HL-60/S4 treated with retinoic acid at 250 ng/mL for 4 days and 3 days (cell line): ENCODE measurements around the gene NETO2.
"Not testable (repeated sequence)": the region's sequence is repeated elsewhere in the genome, so short reads cannot be mapped to it uniquely, and the experiment has no call there.

Source experiments
- in situ Hi-C: fragments of 300-500 bp; cut with MboI; formaldehyde crosslinking; loops from 2 replicates; pipeline ENCODE4 v1.7.0; 2022; ENCODE audit warnings: low sequenced_read_pairs

NETO2 gene

DNA sequence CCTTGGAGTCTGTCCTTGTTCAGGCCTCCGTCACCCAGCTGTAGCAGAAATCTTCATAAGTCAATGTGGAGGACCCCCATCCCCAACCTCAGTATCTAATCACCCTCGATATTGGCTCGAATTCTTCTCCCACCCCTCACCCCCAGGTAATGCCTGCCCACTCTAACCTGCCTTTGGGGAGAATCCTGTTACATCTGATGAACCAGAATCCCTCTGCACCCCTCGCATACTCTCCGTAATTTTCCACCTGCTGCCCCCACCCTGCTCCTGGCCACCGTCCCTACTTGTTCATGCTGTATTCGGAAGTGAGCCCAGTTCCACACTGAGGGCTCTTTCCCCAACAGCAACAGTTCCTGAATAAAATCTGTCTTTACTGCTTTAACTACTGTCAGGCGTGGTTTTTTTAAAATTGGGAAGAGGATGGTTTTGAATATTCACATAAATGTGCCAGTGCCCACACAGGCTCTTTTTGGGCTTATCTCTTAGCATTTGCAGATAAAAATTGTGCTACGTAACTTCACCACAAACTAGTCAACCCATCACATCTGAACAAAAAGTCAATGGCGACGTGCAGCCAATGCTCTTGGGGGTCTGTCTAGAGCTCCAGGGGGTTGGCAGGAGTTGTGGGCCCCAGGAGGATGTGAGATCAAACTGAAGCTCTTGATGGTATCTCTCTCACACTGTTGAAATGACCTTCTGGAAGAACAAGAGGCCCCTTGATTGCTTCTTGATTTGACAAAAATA is 73.7 kb downstream of the NETO2 start:
- in situ Hi-C loops, result no loop called here

DNA sequence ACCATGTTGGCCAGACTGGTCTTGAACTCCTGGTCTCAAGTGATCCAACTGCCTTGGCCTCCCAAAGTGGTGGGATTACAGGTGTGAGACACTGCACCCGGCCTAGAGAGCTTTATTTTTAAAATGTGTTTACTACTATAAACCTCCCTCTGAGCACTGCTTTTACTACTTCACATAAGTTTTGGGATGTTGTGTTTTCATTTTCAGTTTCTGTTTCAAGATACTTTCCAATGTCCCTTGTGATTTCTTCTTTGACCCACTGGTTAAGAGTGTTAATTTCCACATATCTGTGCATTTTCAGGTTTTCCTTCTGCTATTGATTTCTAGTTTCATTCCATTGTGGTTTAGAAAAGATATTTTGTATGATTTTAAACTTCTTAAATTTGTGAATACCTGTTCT is 74.4 kb downstream of the NETO2 start:
- in situ Hi-C loops, result no loop called here

DNA sequence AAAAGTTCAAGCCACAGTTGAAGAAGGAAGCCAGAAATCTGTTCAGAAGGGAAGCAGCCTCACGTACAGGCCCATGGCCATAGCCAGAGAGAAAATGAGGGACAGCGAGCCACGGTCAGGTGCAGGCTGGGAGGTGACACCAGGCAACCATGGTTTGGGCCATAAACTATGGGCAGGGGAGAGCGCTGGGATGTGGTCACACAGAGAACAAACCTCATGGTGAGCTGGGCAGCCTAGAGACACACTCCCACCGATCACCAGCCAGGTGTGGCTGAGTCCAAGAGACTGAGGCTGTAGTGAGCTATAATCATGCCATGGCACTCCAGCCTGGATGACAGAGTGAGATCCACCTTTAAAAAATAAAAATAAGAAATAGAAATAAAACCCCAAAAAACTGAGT is 76.5 kb downstream of the NETO2 start:
- in situ Hi-C loops, result no loop called here

DNA sequence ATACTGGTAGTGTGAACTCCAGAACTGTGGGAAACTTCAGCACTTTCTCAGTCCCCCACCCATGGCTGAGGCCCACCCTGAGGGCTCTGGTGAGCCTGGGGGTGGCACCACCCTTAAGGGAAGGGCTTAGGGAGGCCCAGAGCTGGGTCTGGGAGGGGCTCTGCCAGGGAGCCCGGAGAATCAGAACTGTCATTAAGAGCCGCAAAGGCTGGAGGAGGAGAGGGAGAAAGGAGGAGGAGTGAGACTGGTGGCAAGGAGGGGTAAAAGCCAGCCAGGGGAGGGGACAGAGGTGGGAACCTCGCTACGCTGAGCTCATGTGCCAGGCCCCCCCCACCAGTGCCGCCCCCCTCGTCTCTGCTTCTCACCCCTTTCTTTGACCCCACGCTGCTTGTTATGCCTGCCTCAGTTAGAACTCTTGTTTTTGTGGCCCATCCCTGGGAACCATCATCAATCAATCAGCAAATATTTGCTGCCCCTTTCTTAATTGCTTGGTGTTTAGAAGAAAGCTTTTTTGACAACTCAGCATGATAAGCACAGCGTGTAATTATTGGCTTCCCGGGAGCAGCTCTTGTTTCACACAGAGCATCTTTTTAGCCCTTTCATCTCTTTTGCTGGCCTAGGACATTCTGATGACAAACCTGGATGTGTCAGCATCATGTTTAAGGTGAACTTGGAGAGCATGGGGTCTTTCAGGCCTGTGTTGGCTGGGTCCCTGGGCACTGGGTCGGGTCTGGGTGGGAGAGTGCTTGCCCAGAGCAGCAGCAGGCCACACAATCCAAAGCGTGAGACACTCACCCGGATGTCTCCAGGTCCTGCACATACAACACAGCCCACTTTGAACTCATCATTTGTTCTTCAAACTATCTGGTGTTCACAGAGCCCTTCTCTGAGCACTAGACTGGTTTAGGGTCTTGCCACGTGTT is 77.7 kb downstream of the NETO2 start:
- in situ Hi-C loops, result no loop called here

DNA sequence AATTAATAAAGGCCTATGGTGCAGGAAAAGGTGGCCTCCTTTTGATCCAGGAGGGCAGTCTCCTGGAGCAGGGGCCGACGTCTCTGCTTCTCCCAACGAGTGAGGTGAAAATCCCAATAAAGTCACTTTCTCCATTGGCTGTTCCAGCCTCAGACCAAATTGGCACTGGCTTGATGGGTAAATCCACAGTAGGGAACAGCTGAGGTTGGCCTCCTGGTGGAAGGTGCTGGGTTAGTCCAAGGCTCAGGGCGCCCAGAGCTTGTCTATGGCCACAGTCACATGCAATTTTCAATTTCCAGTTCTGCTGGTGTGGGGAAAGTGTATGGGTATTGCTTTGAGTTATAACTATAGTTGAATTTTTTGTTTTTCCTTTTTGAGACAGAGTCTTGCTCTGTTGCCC is 79.0 kb downstream of the NETO2 start:
- in situ Hi-C loops, result no loop called here

DNA sequence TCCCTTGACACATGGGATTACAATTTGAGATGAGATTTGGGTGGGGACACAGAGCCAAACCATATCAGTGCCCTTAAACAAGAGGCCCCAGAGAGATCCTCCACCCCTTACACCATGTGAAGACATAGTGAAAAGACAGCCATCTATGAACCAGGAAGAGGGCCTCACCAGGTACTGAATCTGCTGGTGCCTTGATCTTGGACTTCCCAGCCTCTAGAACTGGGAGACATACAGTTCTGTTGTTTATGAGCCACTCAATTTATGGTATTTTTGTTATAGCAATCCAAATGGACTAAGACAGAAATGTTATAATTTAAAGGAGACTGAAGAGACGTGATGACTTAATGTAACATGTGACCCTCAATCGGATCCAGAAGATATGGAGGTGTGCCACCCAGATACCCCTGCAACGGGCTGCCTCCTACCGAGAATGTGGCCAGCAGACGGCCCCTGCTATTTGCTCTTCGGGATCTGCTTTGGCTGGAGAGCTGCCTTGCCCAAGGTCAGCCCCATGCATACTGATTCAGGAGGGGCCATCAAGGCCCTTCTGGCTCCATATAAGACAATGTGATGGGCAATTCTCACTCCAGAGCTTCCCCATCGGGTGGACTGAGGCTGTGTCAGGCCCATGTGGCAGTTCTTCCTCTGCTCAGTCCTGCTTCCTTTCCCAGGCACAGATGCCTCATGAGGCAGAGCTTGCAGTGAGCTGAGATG is 80.6 kb downstream of the NETO2 start:
- in situ Hi-C loops, result no loop called here

DNA sequence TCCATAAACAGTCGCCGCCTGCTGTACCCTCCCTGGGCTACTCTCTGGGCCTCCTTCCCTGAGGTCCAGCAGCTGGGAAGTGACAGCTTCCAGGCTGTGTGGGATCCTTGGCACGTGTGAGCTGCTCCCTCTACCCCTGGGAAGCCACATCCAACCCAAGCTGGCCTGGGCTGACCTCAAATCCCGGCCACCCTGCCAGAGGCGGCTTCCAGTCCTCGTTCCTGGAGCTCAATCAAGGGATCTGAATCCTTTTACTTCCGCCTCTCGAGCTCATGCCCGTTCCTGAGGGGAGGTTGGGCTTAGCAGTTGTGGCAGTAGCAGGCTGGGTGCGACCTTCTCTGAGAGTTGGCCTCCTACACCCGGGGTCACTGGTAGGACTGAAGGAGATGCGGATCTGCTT is 82.5 kb downstream of the NETO2 start:
- in situ Hi-C loops, result no loop called here

DNA sequence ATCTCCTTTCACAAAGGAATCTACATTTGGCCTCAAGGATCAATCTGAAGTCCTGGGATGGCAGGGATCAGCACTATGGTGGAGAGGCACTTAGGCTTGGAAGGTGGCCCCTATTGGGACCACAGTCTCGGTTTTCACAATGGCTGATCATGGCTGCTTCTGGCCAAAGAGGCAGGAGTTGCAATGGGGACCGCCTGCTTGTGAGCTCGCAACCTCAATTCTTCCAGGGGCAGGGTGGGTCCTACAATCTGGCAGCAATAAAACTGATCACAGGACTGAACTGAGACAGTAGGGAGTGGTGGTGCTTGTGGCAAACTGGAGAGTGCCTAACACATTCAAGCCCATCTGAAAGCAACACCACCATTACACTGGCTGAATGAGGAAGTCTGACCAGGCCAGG is 83.1 kb downstream of the NETO2 start:
- in situ Hi-C loops, result no loop called here

DNA sequence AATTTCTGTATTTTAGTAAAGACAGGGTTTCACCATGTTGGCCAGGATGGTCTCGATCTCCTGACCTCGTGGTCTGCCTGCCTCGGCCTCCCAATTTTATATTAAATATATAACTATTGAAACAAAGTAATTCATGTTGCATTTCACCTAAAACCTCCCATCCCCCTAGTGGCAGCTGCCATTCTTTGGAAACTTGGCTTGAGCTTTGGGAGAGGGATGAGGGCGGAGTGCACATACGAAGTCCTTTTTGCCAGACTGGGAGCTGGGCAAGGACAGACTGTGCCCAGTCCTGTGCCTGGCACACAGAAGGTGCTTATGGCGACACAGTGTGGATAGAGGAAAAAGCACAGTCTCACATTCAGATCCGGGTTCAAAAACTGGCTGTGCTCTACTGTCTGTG is 83.8 kb downstream of the NETO2 start:
- in situ Hi-C loops, result no loop called here

DNA sequence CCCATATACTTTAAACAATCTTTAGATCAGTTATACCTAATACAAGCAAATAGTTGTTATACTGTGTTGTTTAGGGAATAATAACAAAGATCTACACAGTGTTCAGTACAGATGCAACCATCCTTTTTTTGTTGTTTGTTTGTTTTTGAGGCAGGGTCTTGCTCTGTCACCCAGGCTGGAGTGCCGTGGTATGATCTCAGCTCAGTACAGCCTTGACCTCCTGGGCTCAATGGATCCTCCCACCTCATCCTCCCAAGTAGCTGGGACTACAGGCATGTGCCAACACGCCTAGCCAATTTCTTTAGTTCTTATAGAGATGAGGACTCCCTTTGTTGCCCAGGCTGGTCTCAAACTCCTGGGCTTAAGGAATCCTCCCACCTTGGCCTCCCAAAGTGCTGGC is 84.6 kb downstream of the NETO2 start:
- in situ Hi-C loops, result not testable (repeated sequence)

DNA sequence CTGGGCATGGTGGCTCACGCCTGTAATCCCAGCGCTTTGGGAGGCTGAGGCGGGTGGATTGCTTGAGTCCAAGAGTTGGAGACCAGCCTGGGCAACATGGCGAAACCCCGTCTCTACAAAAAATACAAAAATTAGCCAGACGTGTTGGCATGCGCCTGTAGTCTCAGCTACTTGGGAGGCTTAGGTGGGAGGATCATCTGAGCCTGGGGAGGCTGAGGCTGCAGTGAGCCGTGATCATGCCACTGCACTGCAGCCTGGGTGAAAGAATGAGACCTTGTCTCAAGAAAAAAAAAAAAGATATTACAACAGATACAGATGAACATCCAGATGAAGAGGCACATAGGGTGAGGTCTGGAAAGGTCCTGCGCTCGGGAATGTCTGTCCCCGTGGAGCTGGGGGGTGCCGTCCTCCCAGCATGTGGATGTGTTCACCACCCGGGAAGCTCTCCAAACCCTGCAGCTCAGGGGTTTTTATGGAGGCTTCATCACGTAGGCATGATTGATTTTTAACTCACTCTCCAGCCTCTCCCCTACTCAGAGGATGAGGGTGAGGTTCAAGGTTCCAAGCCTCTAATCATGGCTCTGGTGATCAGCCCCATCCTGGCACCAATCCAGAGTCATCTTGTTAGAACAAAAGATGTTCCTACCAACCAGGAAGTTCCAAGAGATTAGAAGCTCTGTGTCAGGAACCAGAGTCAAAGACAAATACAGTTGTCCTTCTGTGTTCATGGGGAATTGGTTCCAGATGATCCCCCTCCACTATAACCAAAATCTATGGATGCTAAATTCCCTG is 85.3 kb downstream of the NETO2 start:
- in situ Hi-C loops, result no loop called here

DNA sequence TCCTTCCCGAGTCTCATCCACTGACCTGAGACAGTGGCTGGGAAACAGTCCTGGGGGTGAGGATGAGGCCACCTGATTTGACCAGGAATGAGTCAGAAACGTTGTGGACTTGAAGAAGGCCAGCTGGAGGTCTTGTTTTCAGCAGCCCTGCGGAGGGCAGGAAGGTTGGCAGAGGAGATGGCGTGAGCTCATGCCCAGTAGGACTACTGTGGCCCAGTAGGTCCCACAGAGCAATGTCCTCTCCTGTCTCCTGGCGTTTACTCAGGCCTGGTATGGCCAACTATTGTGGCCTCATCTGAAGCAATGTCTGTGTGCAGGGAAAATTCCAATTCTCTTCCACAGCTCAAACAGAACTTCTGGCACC is 86.1 kb downstream of the NETO2 start:
- in situ Hi-C loops, result no loop called here

DNA sequence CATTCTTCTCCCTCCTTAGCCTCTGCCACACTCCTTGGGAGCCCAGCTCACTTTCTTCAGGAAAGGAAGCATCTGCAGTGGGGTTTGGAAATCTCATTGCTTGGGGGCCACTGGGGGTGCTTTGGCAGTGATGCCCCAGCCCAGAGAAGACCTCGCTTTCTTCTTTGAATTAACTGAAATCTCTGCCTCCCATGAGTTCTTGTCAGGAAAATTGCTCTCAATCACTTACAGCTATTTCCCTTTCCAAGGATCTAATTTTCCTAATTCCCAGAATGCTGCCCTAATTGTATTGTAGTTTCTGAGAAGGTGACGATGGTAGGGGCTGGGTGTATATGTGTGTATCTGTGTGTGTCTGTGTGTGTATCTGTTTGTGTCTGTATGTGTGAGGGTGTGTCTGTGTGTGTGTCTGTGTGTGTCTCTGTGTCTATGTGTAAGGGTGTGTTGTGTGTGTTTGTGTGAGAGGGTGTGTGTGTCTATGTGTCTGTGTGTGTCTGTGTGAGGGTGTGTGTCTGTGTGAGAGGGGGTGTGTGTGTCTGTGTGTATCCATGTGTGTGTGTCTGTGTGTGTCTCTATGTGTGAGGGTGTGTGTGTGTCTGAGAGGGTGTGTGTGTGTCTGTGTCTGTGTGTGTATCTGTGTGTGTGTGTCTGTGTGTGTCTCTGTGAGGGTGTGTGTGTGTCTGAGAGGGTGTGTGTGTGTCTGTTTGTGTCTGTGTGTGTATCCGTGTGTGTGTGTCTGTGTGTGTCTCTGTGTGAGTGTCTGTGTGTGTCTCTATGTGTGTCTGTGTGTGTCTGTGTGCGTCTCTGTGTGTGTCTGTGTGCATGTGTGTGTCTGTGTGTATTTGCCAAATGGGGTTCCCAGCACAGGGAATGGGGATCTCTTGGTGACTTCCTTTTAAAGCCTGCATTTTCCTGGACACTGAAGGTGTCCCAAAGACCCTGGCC is 86.8 kb downstream of the NETO2 start:
- in situ Hi-C loops, result no loop called here

DNA sequence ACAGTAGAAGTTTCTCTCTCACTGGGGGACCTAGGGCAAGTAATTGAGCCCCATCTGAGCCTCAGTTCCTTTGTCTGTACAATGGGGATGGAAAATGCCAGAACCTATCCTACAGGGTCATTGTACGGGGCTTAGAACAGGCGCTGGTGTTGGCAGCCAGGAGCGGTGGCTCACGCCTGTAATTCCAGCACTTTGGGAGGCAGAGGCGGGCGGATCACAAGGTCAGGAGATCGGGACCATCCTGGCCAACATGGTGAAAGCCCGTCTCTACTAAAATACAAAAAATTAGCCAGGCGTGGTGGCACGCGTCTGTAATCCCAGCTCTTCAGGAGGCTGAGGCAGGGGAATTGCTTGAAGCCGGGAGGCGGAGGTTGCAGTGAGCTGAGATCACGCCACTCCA is 87.7 kb downstream of the NETO2 start:
- in situ Hi-C loops, result not testable (repeated sequence)

DNA sequence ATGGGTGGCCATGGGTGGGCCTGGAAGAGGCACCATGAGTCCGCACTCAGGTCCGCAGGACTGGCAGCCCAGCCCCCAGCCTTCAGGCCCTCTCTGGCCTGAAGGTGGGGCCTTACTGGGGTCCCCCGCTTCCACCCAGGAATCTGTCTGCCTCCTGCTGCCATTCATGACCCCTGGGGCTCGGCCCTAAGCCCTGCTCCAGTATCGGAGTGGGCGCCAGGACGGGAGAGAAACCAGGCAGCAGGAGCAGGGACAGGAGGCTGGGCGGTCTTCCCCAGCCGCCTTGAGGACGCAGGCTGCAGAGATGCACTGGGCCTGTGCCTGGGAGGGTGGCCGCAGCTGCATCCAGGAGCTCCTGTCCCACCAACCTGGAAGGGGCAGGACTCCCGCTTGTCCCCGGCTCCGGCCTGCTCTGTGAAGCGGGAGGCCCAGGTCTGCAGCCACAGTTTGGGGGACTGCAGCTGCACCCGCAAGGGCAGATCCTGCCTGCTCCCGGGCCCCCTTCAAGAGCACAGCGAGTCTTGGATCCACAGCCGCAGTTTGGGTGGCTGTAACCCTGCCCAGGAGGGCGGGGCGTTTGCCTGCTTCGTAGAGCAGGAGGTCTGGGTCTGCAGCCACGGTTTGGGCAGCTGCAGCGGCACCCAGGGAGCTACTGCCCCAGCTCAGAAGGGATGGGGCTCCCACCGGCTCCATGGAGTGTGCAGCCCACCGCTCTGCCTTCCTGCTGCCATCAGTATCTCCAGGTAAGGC is 88.4 kb downstream of the NETO2 start:
- in situ Hi-C loops, result no loop called here

DNA sequence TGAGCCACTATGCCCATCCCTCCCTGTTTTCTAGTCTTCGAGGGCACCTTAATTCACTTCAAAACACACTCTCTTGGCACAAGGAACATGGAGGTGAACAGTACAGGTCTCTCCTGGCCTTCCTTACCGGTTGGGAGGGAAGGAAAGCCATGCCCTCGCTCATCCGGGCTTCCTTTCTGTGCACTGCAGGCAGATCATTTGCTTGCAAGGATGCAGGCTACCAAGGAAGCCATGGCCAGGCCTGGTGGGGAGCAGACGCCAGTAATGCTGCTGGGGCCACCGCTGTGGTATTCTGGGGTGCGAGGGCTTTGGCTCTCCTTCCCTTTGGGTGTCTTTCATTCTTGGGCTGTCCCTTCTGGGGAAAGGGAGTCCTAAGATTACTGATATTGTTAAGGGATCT is 89.4 kb downstream of the NETO2 start:
- in situ Hi-C loops, result no loop called here

DNA sequence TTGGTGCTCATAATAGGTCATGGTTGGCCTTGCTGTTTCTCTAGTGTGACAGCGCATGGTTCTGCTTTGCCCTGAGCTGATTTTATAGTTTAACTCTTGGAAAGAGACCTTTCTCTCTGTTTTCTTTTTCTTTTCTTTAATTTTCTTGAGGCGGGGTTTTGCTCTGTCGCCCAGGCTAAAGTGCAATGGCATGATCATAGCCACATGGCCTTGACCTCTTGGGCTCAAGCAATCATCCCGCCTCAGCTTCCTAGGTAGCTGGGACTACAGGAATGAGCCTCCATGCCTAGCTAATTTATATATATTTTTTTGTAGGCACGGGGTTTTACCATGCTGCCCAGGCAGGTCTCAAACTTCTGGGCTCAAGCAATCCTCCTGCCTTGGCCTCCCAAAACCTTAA is 89.8 kb downstream of the NETO2 start:
- in situ Hi-C loops, result no loop called here

DNA sequence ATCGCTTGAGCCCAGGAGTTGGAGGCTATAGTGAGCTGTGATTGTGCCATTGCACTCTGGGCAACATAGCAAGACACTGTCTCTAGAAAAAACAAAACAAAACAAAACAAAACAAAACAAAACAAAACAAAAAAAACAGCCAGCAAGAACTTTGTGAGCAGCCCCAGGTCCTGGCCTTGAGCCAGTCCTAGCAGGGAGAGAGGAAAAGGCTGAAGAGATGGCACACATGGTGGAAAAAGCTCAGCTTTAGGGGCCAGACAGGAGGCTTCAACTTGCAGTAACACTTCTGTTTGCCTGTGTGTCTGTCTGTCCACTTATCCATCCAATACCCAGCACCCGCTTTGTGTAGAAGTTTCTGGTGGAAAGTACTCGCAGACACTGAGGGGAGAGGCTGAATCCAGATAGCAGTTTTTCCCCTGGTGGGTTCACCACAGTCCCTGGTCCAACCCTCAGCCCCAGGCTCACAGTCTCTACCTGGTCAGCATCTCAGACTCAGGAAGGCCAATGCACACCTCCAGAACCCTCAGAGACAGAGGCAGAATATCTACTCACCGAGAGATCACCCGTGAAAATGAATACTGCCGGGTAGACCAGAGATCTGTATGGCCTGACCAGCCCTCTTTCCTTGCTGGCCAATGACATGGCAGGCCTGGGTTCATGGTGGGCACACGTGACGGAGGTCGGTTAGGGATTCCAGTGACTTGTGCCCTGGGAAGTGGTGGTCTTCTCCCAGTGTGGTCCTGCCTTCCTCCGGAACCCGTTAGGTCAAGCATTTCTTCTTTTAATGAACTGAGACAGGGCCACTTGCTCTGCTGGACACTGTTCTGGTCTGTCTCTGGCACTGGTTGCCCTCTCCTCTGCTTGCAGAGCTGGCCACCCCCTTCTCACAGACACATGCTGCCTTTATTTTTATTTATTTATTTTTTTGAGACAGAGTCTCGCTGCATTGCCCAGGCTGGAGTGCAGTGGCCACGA is 90.8 kb downstream of the NETO2 start:
- in situ Hi-C loops, result no loop called here
